Measurements from ENCODE around the gene SCO2. TPM values are rescaled to one million over a fixed set of nuclear protein-coding genes. Genes with fewer than 3 reads are reported as not detected.
"Not testable (repeated sequence)": the region's sequence is repeated elsewhere in the genome, so short reads cannot be mapped to it uniquely, and the experiment has no call there.

Gene SCO2
- polyA plus RNA-seq, 3 donors, result 39.5 to 101 (median 69.6) TPM

DNA sequence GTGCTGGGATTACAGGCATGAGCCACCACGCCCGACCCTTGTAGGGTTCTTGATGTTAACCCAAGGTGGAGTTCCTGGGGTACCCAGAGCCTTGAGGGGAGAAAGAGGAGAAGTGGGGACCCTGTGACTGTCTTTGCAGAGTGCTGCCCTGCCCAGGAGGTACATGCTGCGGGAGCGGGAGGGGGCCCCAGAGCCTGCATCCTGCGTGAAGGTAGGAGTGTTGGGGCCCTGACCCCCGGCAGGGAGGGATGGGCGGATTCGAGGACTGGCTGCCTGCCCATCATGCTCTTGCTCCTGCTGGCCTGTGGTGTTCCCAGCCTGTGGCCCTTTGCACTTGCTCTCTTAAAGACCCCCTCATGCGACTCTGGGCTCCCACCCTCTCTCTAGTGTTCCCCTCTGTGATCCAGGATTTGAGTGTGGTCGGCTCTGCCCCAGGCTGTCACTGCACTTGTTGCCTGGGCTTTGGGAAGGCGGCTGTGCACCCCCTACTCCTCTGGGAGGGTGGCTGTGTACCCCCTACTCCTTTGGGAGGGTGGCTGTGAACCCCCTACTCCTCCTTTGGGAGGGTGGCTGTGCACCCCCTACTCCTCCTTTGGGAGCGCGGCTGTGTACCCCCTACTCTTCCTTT lies 4.5 kb downstream of the SCO2 start:
- H2AFZ ChIP-seq (ENCODE audit: insufficient read depth, low read depth, low read length, poor library complexity, severe bottlenecking), result no peak overlapping the region
- no peak overlapping the region for H3K27ac ChIP-seq (ENCODE audit: low read depth in 1 of 2, low read length in 2 of 2)
- Mint-ChIP-seq H3K27me3 (ENCODE audit: low read depth in 3 of 3) (peaks cover 0 to 2% (median 0%) of the 10 kb centered on the region in 3 donors), H3K4me1 (peaks cover 8% of the 10 kb centered on the region), H3K4me3 (no peak overlapping the region), H3K9me3 (peaks cover 0 to 1% (median 0%) of the 10 kb centered on the region in 7 donors), H3K27ac (peak overlapping the region in 3 of 7 donors; percentile 24 to 71 (median 32)), H3K36me3 (peaks cover 34 to 74% of the 10 kb centered on the region in 2 donors)
- no peak overlapping the region for H3K4me3 ChIP-seq (replicated peaks in 1 of 3; ENCODE audit: low read depth in 2 of 3, low read length in 3 of 3)
- no peaks in the 10 kb centered on the region for H3K9me3 ChIP-seq (replicated peaks in 1 of 2; ENCODE audit: control insufficient read depth in 1 of 2, insufficient read depth in 1 of 2, low read length in 2 of 2)
- DNase-seq, result no peak
- intact Hi-C loops (cut with micrococcal nuclease), result no loop called here
- H3K79me2 ChIP-seq (ENCODE audit: insufficient read depth, low read length), result peaks cover 32% of the 10 kb centered on the region
- H4K20me1 ChIP-seq (ENCODE audit: insufficient read depth, low read length), result peaks cover 49% of the 10 kb centered on the region
- peaks cover 15 to 22% of the 10 kb centered on the region in 2 donors for H3K4me1 ChIP-seq (ENCODE audit: control insufficient read depth in 1 of 2, insufficient read depth in 2 of 2, low read length in 2 of 2)
- no peak overlapping the region for H3K9ac ChIP-seq (ENCODE audit: insufficient read depth, low read length, poor library complexity, severe bottlenecking)
- H3K27me3 ChIP-seq (ENCODE audit: control insufficient read depth in 2 of 2, insufficient read depth in 2 of 2, low read length in 2 of 2), result no peaks in the 10 kb centered on the region
- H3K36me3 ChIP-seq (replicated peaks in 1 of 2; ENCODE audit: control insufficient read depth in 1 of 2, insufficient read depth in 2 of 2, low read length in 2 of 2), result peaks cover 60 to 79% of the 10 kb centered on the region in 2 donors
- H3K4me2 ChIP-seq (replicated peaks; ENCODE audit: extremely low read depth, low read length, poor library complexity, severe bottlenecking), result no peak overlapping the region
- WGBS (ENCODE audit: insufficient coverage), result 99% methylated on average over 10 of the region's 13 CpGs
- TF ChIP-seq, protein P1, sequence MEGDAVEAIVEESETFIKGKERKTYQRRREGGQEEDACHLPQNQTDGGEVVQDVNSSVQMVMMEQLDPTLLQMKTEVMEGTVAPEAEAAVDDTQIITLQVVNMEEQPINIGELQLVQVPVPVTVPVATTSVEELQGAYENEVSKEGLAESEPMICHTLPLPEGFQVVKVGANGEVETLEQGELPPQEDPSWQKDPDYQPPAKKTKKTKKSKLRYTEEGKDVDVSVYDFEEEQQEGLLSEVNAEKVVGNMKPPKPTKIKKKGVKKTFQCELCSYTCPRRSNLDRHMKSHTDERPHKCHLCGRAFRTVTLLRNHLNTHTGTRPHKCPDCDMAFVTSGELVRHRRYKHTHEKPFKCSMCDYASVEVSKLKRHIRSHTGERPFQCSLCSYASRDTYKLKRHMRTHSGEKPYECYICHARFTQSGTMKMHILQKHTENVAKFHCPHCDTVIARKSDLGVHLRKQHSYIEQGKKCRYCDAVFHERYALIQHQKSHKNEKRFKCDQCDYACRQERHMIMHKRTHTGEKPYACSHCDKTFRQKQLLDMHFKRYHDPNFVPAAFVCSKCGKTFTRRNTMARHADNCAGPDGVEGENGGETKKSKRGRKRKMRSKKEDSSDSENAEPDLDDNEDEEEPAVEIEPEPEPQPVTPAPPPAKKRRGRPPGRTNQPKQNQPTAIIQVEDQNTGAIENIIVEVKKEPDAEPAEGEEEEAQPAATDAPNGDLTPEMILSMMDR (IDR thresholded peaks at IDR 0.05), result no peak

DNA sequence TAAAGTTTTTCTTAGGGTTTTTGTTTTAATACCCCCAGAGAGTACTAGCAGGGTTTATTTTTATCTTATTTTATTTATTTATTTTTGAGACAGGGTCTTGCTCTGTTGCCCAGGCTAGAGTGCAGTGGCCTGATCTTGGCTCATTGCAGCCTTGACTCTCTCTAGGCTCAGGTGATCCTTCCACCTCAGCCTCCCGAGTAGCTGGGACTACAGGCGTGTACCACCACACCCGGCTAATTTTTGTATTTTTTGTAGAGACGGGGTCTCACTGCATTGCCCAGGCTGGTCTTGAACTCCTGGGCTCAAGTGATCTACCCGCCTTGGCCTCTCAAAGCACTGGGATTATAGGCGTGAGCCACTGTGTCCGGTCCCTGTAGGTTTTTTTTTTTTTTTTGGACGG lies 5.2 kb downstream of the SCO2 start:
- H3K27ac Mint-ChIP-seq; H3K27me3 ChIP-seq (ENCODE audit: control insufficient read depth in 2 of 2, insufficient read depth in 2 of 2, low read length in 2 of 2); H3K4me1 Mint-ChIP-seq; H3K4me2 ChIP-seq (replicated peaks; ENCODE audit: extremely low read depth, low read length, poor library complexity, severe bottlenecking); H3K4me3 Mint-ChIP-seq; H3K27ac ChIP-seq (ENCODE audit: low read depth in 1 of 2, low read length in 2 of 2); H2AFZ ChIP-seq (ENCODE audit: insufficient read depth, low read depth, low read length, poor library complexity, severe bottlenecking); H3K9me3 Mint-ChIP-seq; intact Hi-C loops (cut with micrococcal nuclease); DNase-seq; H3K4me3 ChIP-seq (replicated peaks in 1 of 3; ENCODE audit: low read depth in 2 of 3, low read length in 3 of 3); H3K9ac ChIP-seq (ENCODE audit: insufficient read depth, low read length, poor library complexity, severe bottlenecking); H3K9me3 ChIP-seq (replicated peaks in 1 of 2; ENCODE audit: control insufficient read depth in 1 of 2, insufficient read depth in 1 of 2, low read length in 2 of 2); H3K27me3 Mint-ChIP-seq (ENCODE audit: low read depth in 3 of 3): not testable (repeated sequence)
- H3K36me3 Mint-ChIP-seq, result peaks cover 34 to 74% of the 10 kb centered on the region in 2 donors
- peaks cover 42% of the 10 kb centered on the region for H4K20me1 ChIP-seq (ENCODE audit: insufficient read depth, low read length)
- peaks cover 60 to 83% of the 10 kb centered on the region in 2 donors for H3K36me3 ChIP-seq (replicated peaks in 1 of 2; ENCODE audit: control insufficient read depth in 1 of 2, insufficient read depth in 2 of 2, low read length in 2 of 2)
- peaks cover 36% of the 10 kb centered on the region for H3K79me2 ChIP-seq (ENCODE audit: insufficient read depth, low read length)
- H3K4me1 ChIP-seq (ENCODE audit: control insufficient read depth in 1 of 2, insufficient read depth in 2 of 2, low read length in 2 of 2), result peaks cover 13 to 17% of the 10 kb centered on the region in 2 donors
- 96% methylated on average over 7 of the region's 8 CpGs for WGBS (ENCODE audit: insufficient coverage)
